Pons (tissue), 1 donor: ENCODE results near the gene THNSL1.
A peak's percentile ranks its signal among the peaks of the same experiment; 100 is the strongest.
"Not testable (repeated sequence)": the region's sequence is repeated elsewhere in the genome, so short reads cannot be mapped to it uniquely, and the experiment has no call there.

Experiments used
- DNase-seq: peaks from one replicate; pipeline ENCODE4 v3.0.0-alpha.2; 2016; ENCODE audit warnings: low spot score

The THNSL1 gene

DNA sequence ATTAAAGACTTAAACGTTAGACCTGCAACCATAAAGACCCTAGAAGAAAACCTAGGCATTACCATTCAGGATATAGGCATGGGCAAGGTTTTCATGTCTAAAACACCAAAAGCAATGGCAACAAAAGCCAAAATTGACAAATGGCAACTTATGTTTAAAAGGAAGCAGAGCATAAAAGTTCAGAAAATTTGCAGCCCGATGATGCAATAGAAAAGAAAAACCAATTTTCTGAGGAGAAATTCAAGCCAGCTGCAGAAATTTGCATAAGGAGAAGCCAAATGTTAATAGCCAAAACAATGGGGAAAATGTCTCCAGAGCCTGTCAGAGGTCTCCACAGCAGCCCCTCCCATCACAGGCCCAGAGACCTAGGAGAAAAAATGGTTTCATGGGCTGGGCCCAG, 4.8 kb upstream of the THNSL1 start:
- DNase-seq: not testable (repeated sequence)

DNA sequence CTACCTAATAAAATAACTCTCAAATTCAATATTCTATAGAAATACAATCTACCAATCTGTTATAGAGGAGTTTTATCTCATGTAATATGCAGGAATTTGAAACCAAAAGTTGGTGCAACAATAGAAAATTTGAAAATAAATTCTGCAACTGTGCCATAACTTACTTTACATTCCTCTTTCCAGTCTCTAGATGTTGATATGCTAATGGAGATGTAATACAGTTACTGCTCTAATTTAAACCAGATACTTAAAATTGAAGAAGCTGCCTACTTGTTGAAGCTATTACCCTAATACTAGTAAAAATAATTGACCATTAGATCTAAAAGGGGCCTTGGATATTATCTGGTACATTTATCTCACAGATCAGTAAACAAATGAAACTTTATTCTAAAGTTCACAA, 1.8 kb upstream of the THNSL1 start:
- DNase-seq: no peak

DNA sequence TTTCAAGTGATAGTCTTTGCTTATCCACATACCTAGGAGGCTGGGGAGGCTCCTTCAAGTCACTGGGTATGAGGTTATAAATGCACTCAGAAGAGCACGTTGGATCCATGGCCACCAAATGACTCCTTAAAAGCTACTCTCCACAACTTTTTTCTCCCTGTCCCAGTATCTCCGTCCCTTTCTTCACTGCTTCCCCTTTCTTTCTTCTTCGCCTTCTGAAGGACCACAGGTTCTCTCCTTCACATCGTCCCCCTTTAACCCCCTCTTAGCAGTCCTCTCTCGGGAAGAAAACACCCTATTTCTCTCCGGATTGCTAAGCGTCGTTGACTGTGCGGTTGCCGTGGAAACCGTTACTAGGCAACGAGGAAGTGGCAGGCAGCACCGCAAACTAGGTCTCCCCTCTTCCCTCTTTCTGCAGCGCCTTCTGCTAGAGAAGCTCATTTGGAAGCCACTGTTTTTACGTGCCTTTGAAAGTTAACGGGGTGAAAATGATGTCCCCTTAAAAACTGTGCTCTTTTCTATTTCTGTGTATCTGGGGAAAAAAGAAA, 510 bp upstream of the THNSL1 start, which contains the start of gene ENKUR:
Gene ENKUR, minus strand, starts transcription at position 331 of the 548 bp plus-strand sequence. Its CDS starts 222 bp downstream, at position 109.
- peak; percentile 94 for DNase-seq

DNA sequence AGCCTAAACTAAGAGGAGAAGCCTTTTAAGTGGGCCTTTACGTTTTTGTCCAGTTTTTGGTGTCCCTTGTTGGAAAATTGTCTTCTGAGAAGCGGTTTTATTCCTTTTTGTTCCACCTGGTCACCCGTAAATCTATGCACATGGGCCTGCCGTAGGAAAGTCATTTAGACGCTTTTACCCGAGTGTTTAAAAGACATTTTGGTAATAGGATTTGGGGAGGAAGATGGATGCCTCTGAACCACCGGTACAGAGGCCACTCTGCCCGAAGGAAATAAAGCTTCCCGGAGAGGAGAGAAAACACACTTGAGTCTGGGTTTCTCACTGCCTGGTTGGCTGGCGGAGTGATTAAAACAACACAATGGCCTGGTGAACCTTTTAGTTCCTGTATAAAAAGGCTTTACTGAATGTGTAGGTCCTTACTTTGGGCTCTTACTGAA, 760 bp downstream of the THNSL1 start:
- no peak for DNase-seq

DNA sequence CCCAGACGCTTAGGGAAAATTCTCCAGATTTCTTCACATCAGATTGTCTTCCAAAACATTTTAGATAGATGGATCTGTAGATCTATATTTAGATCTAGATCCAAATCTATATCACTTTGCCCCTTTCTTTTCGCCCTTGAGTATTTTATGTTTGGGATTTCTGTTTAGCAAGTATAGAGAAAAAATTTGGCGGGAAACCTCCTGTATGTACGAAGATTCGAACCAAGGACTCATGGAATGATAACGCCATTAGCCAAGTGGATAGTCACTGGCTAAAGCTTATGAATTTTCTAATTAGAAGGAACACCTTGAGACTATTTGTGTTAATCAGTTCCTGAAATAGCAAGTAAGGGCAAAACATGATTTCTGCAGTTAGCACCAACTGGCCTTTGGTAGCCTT, 1.2 kb downstream of the THNSL1 start:
- DNase-seq: no peak

DNA sequence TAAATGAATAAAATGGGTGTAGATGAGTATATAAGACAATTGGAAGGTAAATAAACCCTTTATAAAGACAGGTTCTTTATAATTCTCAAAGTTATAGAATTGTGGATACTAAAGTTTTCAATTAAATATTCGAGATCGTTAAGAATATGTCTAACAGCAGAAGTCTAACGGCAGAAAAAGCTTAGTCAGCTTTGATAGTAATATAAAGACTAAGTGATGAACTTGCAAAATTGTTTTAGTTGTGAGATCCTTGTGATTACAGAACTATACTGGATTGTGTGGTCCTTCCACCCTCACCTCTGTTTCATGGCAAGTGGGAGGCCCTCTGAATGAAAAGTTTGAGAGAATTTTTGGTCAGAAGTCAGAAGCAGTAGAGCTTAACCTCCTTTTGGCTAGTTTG, 2.3 kb downstream of the THNSL1 start:
- no peak for DNase-seq

DNA sequence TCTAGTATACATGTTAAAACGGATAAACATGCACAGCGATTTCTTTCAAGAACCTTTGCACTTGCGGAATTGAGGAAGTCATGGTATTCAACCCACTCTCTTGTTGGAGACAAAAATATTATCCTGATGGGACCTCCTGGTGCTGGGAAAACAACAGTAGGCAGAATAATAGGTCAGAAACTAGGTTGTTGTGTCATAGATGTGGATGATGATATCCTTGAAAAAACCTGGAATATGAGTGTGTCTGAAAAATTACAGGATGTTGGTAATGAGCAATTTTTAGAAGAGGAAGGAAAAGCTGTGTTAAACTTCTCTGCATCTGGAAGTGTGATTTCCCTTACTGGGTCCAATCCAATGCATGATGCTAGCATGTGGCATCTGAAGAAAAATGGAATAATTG, 6.9 kb downstream of the THNSL1 start:
- no peak for DNase-seq

DNA sequence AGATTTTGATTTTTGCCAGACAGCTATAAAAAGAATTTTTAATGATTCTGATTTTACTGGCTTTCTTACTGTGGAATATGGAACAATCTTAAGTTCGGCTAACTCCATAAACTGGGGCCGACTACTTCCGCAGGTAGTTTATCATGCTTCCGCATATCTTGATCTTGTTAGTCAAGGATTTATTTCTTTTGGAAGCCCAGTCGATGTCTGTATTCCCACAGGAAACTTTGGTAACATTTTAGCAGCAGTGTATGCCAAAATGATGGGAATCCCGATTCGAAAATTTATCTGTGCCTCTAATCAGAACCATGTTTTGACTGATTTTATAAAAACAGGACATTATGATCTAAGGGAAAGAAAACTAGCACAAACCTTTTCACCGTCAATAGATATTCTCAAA, 8.1 kb downstream of the THNSL1 start:
- DNase-seq: no peak

DNA sequence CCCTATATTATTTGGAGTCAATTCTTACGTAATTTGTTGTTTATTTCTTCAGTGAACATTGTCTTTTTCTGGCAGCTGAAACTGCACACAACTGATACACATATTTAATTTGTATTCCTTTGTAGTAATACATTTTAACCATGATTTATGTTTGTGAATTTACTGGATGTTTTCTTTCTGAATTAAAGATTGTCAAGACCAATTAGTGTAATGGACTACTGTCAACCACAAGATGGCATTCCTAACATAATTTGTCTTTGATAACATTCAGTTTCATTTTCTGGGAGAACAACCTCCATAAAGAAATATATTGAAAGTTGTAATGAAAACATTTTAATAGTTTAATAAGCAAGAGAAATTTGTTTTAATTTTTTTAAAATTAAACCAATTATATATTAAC, 10.1 kb downstream of the THNSL1 start:
- peak; percentile 86 for DNase-seq

DNA sequence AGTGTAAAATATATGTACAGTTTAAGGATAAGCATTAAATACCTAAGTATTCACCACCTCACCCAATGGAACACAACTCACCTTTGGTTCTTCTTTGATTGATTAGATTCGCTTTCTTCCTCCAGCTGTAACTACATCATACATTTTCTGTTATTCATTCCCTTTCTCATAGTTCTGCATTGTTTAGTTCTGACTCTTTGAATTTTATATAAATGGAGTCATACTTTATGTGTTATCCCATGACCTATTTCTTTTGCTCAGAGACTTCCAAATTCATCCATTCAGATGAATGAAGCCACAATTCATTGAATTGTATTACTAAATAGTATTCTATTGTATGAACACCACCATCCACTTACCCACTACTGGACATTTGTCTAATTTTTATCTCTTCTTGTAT, 12.3 kb downstream of the THNSL1 start:
- DNase-seq: no peak

DNA sequence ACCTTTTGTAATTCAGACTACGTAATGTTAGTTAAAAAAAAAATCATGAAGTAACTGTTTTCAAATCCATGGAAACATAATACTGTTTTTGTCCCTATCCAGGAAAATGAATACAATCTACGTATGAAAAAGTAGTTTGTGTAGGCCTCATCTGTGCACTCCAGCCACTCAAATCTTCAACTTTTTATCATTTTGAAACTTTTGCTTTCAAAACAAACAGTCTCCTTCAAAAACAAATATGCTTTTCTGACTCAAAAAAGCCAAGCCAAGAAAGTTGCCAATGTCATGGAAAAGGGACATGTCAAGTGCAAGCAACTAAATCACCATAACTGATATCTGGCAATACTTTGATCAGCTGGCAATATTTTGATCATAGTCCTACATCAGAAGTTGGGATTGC, 13.1 kb downstream of the THNSL1 start:
- DNase-seq: no peak

DNA sequence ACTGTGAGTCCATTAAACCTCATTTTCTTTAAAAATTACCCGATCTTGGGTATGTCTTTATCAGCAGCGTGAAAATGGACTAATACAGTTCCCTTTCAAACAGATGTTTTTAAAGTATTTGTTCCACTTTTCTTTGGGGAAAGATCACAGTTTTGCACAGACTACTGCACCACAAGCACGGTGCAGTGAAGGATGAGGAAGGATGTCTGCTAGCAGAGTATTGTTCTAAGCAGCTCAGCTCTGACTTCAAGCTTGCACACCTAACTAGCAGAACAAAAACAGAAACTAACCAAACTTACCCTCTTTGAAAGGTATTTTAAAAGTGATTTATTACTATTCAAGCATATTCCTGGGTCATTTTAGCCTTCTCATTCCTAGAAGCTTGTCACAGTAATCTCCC, 20.0 kb downstream of the THNSL1 start:
- no peak for DNase-seq

DNA sequence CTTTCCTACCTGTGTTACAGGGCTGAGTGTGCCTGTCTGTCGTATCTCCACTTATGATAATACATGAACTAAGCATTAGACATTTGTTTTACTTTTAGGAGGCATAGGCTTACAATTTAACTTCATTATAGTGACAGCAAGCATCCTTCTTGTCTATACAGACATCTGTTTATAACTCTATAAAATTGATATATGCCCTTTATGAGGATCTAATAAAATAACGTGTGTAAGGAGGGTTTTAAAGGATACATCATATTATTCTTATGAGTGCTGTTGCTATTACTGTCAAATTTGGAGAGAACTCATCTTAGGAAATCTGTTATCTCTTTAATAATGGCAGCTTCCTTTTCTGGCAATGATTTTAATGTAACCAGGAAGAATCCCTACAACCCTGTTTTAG, 21.9 kb downstream of the THNSL1 start:
- no peak for DNase-seq

DNA sequence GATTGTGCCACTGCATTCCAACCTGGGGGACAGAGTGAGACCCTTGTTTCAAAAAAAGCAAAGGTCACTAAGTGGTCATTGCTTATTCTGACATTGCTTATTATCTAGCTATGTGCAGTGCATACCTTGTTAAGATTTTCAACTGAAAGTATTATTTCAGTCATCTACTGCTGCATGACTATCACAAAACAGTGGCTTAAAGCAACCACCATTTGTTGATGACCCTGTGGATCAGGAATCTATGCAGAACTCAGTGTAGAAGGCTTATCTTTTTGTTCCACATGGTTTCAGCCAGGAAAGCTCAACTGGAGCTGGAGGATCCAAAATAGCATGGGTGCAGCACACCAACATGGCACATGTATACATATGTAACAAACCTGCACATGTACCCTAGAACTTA, 23.1 kb downstream of the THNSL1 start:
- DNase-seq: no peak

DNA sequence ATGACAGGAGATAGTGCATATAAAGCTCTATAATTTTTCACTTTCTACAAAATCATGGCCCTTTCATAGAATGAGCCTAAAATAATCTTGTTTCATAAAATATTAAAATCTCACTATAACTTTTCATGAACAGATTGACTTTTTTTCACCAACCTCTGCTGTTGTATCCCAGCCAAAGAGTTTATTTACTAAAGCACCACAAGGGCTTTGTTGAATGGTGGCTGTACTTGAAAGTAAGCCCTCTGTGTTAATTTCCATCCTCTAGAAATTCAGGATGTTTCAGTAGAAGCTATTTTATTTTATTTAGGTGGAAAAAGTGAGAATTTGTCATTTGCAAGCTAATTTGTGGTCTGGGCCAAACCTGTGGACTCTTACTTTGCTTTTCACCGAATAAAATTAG, 30.2 kb downstream of the THNSL1 start:
- DNase-seq: no peak

DNA sequence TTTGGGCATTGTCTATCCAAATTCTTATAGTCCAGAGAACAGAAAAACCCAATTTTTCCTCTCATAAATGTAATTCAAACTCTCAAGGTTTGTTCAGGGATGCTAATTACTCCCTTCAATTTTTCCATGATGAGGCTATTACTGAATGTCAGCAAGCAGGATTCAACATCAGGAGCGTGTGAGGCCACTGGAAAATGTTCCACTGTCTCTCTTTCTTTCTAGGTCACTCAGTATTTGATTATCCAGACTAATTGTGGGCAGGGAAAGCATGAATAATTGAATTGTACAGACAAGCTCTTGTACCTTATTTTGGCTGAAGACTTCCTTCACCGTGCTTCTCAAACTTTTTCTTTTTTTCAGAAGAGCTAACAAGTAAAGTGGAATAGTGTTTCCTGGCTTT, 30.7 kb downstream of the THNSL1 start:
- DNase-seq: no peak

DNA sequence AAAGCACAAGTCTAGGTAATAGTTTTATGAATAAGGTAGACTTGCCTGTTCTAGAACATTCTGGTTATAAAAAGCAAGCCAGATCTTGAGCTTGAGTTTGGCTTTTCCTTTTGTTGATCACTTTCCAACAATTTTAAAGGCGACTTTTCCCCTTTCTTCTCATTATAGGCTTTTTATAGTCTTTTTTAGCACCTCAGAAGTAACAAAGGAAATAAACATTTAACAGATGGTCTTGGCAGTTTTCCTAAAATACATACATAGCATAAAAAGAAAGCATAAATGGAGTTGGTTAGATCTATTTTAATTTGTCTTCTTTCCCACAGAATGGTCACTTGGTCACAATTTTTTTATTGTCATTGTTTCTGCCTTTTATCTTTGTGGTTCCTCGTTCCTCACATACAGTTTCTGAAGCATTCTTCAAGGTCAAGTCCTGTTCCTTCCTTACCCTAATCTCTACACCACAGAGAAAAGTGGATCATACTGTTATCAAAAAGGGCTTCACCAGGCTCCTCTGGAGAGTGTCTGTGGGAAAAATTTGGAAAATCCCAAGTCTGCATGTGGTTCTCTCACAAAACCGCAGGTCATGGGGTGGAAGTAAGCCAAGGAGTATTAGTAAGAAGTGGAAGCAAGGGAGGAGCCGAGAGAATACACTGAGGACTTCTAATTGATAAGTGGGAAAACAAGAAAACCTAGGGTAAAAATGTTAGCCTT, 31.3 kb downstream of the THNSL1 start:
- no peak for DNase-seq

DNA sequence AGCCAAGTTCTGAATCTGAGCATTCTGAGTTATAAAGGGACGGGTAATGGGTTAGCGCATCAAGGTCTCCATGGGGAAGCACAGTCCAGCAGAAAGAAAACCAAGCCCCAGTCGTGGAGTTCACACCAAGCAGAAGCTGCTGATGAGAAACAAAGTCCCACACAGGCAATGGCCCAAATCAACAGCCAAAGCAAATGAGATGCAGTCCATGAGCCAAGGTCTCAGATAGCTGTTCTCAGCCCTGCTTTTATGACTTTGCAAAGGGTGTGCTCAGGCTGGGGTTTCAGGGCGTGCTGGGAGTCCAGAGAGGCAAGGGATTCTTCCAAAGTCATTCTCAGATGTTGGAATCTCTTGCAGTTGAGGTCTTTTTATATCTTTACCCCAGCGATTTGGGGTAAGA, 32.0 kb downstream of the THNSL1 start:
- DNase-seq: peak; percentile 43

DNA sequence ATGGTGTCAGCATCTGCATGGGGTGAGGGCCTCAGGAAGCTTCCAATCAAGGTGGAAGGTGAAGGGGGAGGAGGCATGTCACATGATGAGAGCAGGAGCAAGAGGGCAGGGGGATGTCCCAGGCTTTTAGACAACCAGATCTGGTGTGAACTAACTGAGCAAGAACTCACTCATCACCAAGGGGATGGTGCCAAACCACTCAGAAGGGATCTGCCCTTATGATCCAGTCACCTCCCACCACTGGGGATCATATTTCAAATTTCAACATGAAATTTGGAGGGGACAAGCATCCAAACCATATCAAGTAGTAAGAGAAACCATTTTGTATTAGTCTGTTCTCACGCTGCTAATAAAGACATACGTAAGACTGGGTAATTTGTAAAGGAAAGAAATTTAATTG, 33.6 kb downstream of the THNSL1 start:
- no peak for DNase-seq

DNA sequence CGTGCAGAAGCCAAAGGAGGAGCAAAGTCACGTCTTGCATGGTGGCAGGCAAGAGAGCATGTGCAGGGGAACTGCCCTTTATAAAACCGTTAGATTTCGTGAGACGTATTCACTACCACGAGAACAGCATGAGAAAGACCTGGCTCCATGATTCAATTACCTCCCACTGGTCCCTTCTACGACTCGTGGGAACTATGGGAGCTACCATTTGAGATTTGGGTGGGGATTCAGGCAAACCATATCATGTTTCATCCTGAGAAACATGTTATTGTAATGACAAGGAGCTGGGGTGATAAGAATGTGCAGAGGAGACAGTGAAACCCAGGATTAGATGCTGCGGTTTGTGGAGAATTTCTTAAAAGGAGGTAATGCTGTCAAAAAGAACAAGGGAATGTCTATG, 34.0 kb downstream of the THNSL1 start:
- no peak for DNase-seq

DNA sequence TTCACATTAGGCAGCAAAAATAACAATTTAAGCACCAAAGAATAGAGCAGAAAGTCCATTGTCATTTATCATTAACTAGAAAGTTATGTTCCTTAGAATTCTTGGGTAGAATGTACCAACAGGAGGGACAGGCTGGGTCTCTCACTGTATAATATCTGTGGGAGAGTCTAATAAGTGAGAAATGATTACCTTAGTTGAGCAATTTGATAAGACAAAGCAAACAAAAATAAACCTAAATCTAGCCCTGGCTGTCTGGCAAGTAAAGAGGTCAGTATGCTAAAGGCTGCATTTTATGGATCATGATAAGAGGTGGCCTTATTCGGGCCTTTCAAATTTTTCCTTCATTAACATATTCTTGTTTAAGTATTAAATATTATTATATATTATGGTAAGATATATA, 35.6 kb downstream of the THNSL1 start:
- DNase-seq: no peak

DNA sequence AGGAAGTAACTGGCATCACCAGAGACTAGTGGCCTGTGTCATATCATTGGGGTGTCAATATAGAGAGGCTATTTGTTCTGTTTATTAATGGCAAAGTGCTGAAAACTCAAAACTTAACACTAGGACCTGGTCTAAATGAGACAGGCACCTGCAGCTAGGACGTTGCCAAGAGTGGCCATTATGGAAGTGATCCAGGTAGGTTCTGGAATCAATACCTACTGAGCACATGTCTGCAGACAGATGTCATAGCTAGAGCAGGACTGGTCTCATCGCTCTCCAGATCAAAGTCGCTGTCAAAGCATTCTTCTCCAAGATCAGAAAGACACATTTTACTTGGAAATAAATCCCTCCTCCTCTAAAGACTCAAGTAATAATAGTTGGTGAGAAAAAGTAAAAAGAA, 40.3 kb downstream of the THNSL1 start:
- no peak for DNase-seq

DNA sequence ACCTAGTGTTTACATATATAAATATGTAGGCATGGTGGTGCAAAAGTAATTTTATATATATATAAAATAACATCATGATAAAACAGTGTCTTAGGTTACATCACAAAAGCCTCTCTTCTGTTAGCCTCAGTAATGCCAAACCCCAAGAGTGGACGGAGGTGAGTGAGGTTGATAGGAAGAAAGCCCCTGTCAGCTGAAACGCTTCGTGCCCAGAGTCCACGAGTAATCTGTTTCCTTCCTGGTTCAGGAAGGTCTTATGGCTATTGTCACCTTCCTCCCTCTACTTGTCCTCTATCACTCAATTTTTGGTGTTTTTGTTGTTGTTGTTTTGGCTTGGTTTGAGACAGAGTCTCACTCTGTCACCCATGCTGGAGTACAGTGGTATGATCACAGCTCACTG, 41.5 kb downstream of the THNSL1 start:
- DNase-seq: no peak

DNA sequence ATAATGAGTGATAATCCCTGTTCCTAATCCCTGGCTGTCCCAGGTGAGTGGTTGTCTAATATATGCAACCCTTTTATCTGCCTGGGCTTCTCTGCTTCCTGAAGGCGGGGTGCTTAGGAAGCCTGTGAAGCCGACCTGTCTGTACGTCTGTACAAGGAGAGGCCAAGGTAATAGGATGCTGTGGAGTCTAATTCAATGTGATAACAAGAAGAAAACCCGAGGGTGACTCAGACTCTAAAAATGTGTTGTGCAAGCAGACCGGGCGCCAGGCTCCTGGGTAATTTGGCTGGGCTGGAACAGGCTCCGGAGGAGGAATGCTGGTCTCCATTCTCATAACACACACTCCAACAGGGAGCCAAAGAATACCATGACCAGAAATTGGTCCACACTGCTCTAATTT, 43.6 kb downstream of the THNSL1 start:
- DNase-seq: no peak
